HG03432 (cell line): Measurements from ENCODE around the gene CDK5RAP3.

Source experiments
- ATAC-seq: cut with Tn5 transposase; IDR thresholded peaks from one replicate; pipeline ENCODE4 v1.9.1; 2021; ENCODE audit warnings: mild to moderate bottlenecking, moderate library complexity; ENCODE audit not compliant: unreplicated experiment

CDK5RAP3 gene

DNA sequence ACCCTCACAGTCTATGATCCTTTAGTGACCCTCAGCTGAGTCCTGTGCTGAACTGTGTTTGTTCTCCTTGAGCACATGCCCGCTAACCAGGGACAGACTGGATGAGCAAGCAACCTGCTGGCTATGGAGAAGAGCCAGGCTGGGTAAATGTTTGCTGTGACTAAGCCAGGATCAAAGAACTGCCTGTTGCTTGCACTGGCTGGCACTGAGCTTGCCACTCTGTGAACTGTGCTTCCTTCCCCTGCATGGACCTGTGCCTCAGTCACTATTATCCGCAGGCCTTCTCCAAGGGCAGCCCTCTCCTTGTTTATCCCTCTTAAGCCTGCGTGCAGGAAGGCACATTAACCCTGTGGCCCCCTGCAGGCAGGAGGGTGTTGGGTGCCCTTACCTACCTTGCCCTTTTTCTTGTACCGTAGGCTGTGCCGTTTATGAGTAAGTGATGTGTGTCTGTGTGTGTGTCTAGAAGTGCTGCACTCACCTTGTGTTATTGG, 22.2 kb upstream of the CDK5RAP3 start:
- no peak for ATAC-seq

DNA sequence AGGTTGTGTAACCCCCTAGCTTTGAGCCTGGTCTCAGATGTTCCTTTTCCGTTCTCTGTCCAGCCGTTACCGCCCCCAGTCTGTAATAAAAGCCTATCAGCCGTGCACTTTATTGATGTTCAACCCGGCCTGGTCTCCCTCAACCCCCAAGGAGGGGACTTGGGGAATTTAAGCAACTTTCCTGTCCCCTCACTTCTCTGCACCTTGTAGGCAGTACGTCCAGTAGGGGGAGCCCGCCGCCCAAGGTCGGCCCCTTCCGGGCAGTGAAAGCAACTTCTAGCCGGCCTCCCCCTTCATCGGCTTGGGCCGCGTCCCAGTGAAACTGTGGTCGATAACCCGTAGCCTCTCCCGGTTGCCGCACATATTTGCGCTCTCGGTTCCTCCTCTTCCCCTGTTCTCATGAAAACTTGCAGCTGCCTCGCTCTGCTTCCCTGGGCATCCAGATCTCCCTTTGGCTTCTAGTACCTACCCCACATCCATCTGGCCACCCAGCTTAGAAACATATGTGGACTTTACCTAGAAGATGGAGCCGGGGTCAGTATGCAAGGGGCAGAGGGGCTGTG, 21.6 kb upstream of the CDK5RAP3 start:
- peak; percentile 67 for ATAC-seq

GRCh38 chr17:47949946-47950345, 21.0 kb upstream of the CDK5RAP3 start:
- peak; percentile 27 for ATAC-seq

- ATAC-seq, result no peak
Observed at GRCh38 chr17:47950448-47950847, 20.5 kb upstream of the CDK5RAP3 start.

GRCh38 chr17:47952171-47953021, 18.5 kb upstream of the CDK5RAP3 start:
- no peak for ATAC-seq

GRCh38 chr17:47953909-47954308, 17.0 kb upstream of the CDK5RAP3 start:
- ATAC-seq, result no peak

DNA sequence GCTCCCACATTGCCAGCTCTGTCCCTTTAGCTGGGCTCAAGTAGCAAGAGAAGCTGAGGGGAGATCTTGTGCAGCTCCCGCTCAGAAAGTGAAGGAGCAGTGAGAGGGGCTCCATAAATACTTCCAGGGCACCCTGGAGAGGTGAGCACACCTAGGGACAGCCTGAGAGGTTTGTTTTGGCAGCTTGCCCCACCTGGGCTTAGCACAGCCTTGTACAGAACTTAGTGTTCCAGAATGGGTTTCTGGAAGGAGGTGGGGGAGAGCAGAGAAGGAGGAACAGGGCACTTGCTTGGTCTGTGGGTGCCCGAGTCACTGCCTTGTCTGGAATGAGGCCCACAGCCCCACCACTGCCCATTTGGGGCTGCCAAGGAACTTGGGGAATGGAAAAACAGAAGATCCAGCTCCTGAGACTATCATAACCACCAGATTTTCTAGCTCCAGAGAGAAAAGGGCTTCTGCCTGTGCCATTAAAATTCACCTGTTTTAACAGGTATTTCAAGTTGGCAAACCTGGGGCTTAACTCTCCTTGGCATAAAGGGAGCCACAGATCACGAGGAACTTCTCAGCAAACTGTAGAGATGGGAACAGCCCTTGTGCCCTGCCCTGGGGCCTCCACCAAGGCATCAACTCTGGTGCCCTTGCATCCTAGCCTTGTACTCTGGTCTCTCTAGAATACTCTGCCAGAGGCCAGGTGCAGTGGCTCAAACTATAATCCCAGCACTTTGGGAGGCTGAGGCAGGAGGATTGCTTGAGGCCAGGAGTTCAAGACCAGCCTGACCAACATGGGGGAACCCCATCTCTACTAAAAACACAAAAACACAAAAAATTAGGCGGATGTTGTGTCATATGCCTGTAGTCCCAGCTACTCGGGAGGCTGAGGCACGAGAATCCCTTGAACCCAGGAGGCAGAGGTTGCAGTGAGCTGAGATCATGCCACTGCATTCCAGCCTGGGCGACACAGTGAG, 15.1 kb upstream of the CDK5RAP3 start:
- ATAC-seq, result no peak

DNA sequence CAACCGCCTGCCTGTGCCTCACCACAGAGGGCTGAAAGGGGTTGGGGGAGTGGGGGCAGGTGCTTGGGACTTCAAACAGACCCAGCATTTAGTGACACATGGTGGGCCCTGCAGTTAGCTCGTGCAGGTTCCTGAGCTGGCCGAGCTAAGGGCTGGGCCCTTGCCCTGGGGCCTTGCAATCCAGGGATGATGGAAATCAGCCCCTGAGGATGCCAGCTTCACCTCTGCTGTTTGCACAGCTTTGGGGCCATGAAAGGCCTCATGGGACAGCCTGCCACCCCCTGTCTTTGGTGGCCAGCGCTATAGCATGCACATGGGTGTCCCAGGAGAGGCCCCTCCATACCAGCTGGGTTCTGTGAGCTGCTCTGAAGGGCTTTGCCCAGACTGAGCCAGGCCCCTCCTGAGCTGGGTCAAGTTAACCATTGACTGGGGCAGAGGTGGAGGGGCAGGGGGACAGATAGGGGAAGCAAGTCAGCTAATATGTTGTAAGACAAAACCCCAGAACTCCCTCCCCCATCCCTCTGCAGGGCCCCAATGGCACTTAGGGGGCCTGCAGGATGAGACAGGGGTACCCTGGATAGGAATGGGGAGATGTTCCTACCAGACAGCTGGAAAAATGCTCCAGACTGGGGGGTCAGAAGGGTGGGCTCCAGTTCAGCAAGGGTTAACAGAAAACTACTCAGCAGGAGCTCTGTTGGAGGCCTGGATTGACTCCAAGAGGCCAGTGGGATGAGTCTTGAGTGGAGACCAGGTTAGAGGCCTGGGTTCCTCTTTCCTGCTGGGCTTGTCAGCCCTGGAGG, 13.9 kb upstream of the CDK5RAP3 start:
- ATAC-seq, result no peak

GRCh38 chr17:47957591-47958490, 13.1 kb upstream of the CDK5RAP3 start, which contains the start of gene PRR15L:
Gene PRR15L, minus strand, starts transcription at chr17:47957883. Its CDS starts 4,649 bp downstream, at chr17:47953234.
- no peak for ATAC-seq

GRCh38 chr17:47959825-47960655, 10.9 kb upstream of the CDK5RAP3 start:
- no peak for ATAC-seq

GRCh38 chr17:47961406-47961805, 9.5 kb upstream of the CDK5RAP3 start:
- no peak for ATAC-seq

GRCh38 chr17:47962901-47963300, 8.0 kb upstream of the CDK5RAP3 start:
- ATAC-seq, result no peak

DNA sequence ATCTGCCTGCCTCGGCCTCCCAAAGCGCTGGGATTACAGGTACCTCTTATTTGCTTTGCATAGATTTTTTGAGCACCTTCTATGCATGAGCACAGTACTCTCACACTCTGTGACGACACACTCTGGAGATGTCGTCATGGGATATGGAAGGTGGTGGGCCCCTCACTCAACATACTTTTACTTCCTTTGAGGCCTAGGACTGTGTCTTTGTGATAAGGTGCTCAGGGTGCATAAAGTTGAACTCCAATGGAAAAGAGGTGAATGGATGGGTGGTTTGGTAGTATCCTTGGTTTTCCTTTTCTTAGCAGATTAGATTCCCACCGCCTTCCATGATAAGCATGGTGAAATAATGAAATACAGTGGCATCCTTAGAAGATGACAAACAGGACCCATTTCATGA, 6.1 kb upstream of the CDK5RAP3 start:
- ATAC-seq, result no peak

DNA sequence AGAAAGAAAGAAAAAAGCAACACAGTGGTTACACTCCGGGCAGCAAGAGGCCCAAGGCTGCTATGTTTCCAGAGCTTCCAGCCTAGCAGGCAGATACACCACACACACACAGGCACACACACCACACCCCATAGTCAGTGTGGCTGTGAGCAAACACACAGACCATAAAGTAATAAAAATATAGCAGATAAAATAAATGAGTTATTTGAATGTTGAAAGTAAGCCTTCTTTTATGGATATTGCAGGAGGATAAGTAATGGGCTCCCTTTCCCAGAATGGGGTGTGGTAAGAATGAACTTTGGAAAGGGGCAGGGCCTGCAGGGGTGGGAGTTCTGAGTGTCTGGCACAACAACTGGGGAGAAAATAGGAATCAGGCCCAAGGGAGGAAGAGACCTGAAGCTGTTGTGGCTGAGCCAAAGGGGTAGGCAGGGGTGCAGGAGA, 4.8 kb upstream of the CDK5RAP3 start:
- ATAC-seq, result no peak

DNA sequence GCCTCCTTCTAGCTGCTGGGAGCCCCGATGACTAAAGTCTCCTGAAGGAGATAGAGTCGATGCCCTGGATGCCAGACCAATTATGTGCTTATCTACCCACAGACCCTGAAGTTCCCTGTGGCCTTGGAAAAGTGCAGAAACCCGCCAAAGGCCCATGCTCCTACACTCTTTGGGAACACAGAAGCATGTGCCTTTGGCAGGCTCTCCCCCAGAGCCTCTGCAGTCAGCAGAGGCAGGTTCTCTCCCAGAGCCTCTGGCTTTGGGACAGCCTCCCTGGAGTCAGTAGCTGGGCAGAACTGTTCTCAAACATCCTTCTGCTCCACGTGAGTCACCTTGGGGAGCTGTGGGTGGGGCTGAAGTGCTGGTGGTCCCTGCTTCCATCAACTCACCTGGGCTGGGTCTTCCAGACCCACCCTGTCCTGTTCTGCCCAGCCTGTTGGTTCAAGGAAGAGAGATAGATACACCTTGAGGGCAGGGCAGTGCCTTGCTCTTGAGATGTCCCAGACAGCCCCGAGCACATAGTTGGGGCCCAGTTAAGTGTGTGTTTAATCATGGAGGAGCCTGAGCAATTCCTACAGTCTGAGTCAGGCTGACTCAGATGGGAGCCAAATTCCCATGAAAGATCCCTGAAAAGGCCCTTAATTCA, 3.2 kb upstream of the CDK5RAP3 start:
- no peak for ATAC-seq

DNA sequence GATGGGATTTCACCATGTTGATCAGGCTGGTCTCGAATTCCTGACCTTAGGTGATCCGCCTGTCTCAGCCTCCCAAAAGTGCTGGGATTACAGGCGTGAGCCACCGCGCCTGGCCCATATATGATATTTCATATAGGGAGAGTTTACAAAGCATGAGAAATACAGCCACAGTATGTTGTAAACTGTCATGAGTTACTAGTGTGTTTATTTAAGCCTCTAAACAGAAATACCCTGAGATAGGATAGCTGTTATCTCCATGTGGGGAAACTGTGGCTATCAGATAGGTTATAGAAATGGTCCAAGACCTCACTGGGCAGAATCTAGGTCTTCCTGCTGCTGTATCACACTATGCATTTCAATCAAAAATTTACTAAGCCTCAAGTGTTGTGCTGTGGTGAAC, 2.1 kb upstream of the CDK5RAP3 start:
- no peak for ATAC-seq

GRCh38 chr17:47969930-47970724, 786 bp upstream of the CDK5RAP3 start:
- ATAC-seq, result no peak
